Keratinocyte (primary cell): ENCODE results near the gene GPR37.

ENCODE experiments used
- EZH2 ChIP-seq: IDR thresholded peaks from one replicate; pipeline ENCODE4 v1.6.1; 2012; ENCODE audit warnings: inconsistent platforms, mild to moderate bottlenecking, low read length, moderate library complexity
- TF ChIP-seq, protein P1 (sequence below), 3 experiments: IDR thresholded peaks in 1 of 3; conservative IDR thresholded peaks in 1 of 3; optimal IDR thresholded peaks in 1 of 3; 2 replicates in 2 of 3; 3 replicates in 1 of 3; pipeline versions ENCODE3 to v1.5.1; 2011; ENCODE audit warnings: low read length in 3 of 3, mild to moderate bottlenecking in 3 of 3, moderate library complexity in 2 of 3, control low read depth in 1 of 3, inconsistent platforms in 1 of 3; ENCODE audit not compliant: insufficient read depth in 2 of 3; ENCODE audit errors: extremely low read depth in 1 of 3

GRCh38 chr7:124724507-124725192 is 40.9 kb downstream of the GPR37 start:
- TF ChIP-seq EZH2, result no peak
- TF ChIP-seq, protein P1, sequence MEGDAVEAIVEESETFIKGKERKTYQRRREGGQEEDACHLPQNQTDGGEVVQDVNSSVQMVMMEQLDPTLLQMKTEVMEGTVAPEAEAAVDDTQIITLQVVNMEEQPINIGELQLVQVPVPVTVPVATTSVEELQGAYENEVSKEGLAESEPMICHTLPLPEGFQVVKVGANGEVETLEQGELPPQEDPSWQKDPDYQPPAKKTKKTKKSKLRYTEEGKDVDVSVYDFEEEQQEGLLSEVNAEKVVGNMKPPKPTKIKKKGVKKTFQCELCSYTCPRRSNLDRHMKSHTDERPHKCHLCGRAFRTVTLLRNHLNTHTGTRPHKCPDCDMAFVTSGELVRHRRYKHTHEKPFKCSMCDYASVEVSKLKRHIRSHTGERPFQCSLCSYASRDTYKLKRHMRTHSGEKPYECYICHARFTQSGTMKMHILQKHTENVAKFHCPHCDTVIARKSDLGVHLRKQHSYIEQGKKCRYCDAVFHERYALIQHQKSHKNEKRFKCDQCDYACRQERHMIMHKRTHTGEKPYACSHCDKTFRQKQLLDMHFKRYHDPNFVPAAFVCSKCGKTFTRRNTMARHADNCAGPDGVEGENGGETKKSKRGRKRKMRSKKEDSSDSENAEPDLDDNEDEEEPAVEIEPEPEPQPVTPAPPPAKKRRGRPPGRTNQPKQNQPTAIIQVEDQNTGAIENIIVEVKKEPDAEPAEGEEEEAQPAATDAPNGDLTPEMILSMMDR (optimal IDR thresholded peaks at IDR 0.05 in 1 of 3, IDR thresholded peaks at IDR 0.05 in 1 of 3, conservative IDR thresholded peaks at IDR 0.05 in 1 of 3; ENCODE audit: extremely low read depth in 1 of 3, insufficient read depth in 2 of 3, low read length in 3 of 3), result no peak
